GM20431 (cell line): ENCODE measurements around the gene PTPN23.

Experiments
- in situ Hi-C: fragments of 300-500 bp; cut with MseI, MboI; formaldehyde crosslinking; loops from one replicate; pipeline ENCODE4 v1.15.0; 2020; ENCODE audit warnings: low sequenced_read_pairs; ENCODE audit not compliant: unreplicated experiment

PTPN23 gene

DNA sequence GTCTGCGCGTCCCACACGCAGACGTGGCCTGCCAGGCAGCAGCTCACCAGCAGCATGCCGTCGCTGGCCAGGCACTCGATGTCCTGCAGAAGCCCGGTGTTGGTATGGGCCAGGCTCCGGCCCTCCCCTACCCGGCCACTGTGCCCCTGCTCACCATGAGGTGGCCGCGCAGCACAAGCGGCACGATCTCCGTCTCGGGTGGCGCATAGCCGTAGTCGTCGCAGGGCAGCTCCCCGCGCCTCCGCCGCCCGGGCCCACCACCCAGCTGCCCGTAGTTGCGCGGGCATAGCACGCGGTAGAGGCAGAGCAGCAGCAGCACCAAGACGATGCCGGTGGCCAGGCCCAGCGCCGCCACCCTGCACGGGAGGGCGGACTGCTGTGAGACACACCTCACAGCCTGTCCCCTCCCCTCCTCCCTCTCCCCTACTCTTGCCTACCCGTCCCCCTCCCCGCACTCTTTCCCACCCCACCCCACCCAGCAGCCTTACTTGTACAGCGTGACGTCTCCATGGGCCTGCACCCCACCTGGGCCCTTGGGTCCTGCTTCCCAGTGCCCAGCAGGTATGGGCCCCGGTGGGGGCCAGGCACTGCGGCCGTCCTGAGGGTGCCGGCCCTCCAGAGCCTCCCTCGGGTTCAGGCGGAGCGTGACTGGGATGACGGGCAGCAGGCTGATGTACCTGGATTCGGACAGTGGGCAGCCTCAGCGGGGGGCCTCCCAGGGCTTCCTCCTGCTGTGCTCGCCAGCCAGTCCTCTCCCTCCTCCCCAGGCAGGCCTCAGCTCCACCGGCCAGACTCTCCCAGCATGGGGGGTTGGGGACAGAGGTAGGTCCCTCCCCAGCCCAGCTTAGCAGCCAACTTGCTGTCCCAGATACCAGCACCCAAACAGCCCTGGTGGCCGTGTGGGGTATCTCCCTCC, 37.6 kb downstream of the PTPN23 start:
- in situ Hi-C loops = no loop called here

DNA sequence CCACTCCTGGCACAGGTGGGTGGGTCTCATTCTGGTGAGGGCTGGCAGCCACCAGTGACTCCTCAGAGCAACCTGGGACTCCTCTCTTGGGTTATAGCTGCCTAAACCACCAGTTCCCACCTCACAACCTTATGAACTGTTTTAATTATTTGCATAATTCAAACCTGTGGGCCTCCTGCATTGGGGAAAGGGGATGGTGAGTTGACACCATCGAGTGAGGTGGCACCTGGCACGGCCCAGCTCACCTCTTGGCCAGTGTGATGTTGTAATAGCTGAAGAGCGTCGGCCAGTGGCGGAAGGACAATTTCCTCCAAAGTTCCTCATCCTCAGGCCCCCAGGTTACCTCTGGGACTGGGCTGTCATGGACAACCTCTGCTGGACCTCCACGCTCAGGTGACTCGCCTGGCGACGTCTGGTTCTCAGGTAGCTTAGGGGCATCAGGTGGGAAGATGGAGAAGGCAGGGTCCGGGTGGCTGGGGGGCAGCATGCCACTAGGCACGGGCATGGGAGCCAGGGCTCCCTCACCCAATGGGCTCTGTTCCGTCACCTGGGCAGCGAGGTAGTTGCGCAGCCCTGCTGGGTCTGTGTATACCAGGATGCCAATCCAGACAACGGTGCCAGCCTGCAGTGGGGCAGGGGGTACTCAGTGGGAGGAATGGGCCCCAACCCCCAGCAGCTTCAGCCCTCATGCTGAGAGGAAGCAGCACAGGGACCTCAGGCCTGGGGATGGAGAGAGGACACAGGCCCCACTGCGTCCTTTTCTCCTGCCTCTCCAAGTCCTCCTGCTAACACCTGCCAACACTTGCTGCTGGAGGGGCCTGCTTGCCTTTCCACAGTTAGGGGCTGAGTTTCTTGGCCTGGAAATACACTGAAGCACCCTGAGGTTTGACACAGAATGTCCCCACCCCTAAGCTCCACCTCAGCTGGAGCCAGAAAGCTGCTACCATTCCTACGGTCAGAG, 38.5 kb downstream of the PTPN23 start:
- in situ Hi-C loops = no loop called here

DNA sequence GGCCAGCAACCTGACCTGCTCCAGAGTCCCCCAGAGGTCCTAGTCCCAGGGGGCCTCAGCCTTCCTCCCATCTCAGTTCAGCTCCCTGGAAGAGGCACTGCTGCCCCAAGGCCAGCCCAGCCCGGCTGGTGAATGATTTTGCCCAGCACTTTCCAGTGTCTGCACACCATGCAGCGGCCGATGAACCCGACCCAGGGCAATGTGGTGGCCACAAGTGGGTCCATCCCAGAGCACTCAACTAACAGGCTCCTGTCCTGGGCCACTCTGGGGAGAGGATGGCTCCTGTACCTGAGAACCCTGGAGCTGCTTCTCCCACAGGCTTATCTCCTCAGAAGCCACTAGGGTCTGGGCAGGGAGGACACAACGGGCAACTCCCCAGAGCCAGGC, 39.2 kb downstream of the PTPN23 start:
- in situ Hi-C loops = no loop called here

DNA sequence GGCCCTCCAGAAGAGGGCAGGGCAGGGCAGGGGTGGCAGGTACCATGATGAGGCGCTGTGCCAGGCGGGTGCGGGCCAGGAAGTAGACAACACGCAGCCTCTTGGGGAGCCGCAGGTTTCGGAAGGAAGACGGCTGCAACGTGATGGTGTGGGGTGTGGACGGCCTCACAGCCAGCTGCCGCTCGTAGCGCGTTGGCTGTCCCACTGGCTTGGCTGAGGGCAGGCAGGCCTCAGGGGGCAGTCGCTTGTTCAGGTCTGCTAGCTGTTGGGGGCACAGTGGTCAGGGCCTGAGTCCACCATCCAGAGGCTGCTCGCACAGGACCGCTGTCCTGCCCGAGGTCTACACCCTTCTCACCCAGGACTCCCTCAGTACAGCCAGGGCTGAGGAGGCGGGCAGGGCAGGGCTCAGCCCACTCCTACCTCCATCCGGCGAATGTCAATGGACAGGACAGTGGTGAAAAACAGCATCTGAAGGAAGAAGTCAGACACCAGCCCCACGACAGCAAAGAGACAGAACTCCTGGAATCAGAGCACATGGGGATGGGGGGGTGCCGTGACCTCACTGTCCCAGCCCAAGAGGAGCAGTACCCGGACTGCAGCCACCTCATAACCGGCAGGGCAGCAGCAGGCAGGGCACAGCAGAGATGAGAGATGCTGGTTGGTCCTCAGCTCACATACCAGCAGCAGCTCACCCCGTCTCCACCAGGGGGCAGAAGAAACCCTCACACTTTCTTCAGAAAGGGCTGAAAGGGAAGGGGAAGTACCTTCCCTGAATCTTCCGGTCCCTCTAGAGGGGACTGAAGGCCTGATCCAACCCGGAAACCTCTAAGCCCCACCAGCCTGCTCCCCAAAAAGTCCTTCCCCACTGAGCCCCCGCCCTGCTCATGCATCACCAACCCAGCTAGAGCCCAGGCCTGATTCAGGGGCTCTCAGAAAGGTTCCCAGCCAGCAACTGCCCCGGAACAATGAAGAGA, 40.0 kb downstream of the PTPN23 start:
- in situ Hi-C loops = no loop called here

DNA sequence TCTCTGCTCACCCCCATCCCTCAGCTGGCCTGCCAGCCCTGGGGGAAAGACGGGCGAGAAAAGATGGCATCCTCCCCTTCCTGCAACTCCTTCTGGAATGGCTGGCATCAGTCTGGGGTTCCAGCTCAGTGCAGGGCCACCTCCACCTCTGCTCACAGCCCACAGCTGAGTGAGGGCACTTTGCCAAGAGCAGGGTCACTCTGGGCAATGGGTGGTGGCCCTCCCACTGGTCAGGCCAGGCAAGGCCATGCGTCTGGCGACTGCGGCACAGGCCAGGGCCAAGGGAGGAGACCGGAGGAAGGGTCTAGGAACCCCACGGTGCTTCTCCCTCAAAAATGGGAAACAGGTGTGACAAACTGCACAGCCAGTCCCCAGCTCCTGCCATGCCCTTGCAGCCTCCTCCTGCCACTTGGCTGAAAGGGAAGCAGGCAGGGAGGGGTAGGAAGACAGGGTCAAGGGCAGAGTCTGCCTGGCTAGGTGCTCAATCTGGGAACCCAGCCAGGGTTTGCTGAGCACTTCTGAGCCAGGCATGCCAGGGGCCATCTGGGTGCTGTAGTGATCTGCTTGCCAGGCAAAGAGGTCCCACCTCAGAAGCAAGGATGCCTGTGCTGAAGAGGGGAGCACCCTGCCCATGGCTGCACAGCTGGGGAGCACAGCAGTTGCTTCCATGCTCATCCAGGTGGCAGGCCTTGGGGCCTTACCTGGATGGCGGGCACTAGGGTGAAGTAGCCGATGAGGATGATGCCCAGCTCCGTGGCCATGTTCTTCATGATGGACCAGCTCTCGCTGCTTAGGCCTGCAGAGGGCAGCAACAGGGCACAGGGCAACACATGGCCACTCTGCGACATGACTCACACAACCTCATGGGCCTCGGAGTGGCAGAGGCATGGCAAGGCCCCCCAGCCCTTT, 41.2 kb downstream of the PTPN23 start:
- in situ Hi-C loops = no loop called here

DNA sequence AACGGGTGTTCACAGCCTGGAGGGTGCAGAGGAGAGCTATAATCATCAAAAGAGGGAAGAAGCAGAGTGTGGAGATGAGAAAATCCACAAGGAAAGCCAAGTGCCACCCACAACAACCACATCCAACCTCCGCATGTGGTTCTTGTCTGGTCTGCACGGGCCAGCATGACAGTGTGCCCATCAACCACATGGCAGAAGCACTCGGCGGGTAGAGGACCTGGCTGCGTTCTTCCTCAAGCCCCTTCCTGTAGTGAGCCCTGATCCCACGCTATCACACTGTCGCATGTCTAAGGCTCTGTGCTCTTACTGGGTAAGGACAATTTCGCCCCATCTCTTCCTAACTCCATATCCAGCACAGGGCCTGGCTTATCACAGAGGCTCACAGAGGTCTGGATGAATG, 41.9 kb downstream of the PTPN23 start:
- in situ Hi-C loops = no loop called here

DNA sequence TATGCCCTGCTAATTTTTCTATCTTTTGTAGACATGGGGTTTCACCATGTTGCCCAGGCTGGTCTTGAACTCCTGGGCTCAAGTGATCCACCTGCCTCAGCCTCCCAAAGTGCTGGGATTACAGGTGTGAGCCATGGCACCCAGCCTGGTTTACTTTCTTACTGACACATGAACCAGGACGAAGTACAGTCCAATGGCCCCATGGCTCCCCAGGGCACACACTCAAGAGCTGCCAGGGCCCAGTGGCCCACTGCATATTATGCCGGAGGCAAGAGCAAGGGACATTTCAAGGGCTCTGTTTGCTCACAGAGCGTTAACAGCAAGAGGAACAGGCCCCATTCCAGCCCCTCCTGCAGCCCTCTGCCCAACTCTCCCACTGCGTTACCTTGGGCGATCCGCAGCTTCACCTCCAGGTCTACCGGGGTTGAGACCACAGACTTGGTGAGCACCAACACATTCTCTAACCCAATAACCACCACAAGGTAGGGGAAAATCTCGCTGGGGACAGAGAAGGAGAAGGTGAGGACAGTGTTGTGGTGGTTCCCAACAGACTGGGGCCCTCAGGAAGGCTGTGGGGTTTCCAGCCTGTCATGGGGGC, 42.8 kb downstream of the PTPN23 start:
- in situ Hi-C loops = no loop called here

DNA sequence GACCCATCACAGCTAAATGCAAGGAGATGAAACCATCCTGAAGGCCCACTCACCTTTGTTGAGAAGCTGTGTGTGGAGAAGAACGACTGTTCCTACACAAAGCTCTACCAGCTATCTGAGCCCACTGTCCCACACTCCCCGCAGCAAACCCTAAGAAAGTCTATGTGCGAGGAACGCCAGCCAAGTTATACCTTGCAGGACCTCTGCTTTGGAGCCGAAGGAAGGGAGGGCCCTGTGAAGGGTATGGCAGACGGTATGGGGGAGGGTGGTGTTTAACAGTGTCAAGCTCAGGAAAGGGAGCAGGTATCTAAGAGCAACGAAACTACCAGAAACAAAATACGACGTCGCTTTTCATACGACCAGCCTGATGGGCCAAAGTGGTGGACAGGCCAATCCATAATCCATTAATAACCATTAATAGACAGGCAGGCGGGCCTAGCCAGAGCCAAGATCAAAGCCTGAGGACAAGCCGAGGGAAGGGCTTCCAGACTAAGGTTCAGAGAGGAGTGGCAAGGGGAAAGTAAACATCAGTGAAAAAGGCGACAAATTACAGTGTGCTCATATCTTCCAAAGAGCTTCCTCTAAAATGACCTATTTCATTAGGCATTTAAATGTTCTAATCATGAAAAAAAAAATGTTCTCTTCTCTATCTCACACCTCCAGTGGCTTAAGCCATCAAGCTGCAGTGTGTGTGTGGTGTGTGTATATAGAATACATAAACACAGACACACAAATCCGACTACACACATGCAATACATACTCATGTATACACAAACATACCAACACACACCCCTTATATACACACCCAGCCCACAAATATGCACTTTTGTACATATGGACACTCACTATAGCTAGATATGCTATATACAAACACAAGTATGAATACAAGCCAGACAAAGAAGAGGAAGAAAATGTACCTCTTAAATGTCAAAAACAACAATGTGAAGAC, 43.9 kb downstream of the PTPN23 start:
- in situ Hi-C loops = no loop called here

DNA sequence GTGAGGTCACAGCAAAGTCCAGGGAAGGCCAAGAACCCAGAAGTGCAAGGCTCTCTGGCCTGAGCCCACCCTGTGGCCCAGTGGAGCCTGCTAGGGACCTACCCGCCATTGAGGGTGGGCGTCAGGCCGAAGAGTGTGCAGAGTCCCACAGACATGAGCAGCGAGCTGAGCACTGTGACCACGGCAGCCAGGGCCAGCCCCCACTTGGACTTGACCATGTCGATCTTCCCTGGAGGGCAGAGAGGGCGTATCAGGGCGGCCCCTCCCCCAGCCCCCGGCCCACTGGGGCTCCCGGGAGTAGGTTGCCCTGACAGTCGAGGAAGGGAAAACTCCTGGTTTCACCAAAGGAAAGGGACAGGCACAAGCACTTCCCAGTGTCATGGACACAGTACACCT, 44.6 kb downstream of the PTPN23 start:
- in situ Hi-C loops = no loop called here

DNA sequence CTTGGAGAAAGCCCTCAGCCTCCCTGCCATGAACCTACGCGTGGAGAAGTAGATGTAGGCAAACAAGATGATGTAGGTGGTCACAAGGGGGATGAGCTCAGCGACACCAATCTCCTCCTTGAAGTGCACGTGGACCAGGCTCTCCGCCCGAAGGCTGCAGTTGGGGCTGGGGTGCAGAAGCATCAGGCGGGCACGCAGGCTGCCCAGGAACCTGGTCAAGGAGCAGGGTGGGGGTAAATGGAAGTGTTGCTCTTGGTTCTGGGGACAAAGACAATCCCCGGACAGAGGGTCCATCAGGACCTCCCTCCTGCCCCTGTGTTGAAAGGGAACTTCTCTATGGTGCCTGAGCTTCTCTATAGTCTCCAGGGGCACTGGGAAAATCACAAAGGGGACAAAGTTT, 45.1 kb downstream of the PTPN23 start:
- in situ Hi-C loops = no loop called here

DNA sequence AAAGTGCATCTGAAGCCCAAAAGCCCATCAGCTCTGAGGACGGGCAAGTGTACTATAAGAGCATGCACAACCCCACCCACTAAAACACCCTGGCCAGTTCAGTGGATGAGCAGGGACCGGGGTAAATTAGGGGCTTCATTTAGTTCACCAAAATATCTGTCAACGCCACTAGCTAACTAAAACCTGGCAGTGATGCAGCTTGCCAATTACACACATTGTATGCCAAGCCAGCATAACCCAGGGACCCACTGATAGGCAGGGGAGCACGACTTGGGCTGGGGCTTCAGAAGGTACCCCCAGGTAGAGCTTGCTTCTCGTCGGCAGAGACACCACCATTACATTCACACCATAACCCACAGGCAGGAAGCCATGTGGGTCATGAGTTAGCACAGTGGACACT, 47.0 kb downstream of the PTPN23 start:
- in situ Hi-C loops = no loop called here

DNA sequence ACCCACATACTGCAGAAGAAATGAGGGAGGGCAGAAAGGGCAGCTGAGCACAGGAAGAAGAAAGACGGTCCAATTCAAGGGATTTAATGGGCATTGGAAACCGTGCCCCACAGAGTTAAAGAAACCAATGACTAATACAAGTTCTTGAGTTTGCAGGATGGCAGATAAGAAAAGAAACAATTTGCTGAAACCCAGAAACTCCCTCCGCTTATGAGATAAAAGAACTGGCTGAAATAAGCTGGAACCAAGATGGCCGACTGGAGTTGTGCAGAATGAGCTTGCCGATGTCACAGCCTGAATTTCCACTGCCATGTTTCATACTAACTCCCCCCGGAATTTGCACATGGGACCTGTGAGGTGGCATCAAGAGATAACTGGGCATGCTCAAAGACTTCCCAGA, 47.8 kb downstream of the PTPN23 start:
- in situ Hi-C loops = no loop called here

DNA sequence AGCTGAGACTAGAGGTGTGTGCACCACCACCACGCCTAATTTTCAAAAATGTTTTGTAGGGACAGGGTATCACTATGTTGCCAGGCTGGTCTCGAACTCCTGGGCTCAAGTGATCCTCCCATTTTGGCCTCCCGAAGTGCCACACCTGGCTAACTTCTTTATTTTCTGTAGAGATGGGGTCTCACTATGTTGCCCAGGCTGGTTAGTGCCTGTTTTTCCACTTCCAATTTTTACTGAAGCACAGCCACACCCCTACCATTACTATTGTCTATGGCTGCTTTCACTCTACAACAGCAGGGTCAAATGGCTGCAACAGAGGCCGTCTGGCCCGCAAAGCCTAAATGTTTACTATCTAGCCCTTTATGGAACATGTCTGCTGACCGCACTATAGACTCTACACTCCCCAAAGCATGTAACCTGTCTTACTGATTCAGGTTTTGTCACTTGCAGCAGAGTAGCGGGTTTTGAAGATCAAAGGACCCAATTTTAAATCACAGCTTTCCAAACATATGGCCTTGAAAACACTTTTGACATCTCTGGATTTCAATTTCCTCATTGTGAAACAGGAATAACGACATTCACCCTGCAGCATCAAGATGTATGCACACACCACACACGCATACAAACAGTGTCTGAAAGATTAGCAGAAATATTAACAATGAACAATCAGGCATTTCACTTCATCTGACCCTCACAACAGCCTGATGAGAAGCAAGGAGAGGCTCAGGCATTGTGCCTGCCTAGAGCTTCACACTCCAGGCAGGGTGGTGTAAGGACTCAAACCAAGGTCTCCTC, 48.9 kb downstream of the PTPN23 start:
- in situ Hi-C loops = no loop called here

DNA sequence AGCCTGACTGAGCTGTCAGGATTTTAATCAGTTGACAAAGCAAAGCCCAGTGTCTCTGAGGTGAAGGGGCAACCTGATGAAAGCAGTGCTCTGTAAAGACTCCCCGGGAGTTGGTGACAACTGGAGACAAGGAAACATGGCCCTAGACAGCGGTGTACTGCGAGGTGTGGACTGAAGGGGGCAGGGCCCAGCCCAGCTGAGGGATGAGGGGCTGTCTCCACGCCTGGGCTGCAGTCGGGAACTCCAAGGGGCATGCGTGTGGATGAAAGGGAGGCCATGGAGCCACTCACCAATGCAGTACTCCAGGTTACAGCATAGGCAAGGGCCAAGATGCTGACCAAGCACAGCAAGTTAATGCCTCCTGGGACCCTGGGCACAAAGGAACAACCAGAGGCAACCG, 49.8 kb downstream of the PTPN23 start:
- in situ Hi-C loops = no loop called here

DNA sequence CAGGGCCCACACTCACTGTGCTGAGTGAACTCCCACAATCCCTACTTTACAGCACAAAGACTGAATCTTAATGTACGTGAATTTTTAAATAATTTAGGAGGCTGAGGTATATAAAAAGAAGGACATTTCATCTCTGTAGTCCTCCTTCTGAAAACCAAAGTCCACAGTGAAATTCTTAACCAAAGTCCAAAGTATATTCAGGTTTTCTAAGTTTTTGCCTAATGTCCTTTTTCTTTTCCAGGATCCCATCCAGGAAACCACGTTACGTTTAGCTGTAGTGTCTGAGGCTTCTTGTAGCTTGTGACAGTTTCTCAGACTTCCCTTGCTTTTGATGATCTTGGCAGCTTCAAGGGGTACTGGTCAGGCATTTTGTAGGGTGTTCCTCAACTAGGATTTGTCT, 50.4 kb downstream of the PTPN23 start:
- in situ Hi-C loops = no loop called here

DNA sequence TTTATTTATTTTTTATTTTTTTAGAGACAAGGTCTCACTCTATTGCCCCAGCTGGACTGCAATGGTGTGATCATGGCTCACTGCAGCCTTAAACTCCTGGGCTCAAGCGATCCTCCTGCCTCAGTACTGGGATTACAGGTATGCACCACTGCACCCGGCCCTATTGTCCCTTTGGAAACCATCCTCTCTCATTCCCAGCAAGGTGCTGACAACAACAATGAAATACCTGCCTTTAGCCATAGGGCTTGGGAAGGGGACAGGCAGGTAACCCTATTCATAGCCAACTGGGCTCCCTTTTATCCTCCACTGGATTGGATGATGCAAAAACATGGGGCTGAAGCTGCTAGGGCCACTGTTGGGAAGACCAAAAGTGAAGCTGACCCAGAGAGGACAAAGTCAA, 51.9 kb downstream of the PTPN23 start:
- in situ Hi-C loops = no loop called here

DNA sequence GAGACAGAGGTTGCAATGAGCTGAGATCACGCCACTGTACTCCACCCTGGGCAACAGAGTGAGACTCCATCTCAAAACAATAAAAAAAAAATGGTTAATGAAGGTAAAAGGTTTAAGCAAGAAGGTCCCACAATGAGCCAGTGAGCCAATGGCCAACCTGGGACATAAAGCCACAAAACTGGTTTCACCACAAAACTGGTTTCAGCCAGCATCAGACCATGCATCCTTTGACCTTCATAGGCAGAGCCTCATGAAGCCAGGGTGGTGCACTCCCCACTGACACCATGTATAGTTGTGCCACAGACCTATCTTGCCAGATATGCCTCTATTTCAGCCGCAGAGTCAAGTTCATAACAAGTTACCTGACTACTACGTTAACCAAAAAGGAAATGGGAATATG, 53.0 kb downstream of the PTPN23 start:
- in situ Hi-C loops = no loop called here
